Stimulated activated CD4-positive, alpha-beta T cell treated with anti-CD3 and anti-CD28 coated beads, TNF-alpha, amount 100 ng/mL, for 24 hours (primary cell): ENCODE measurements around the gene BABAM1.

Experiments used
- DNase-seq, 3 experiments: peaks; one replicate each; pipeline ENCODE4 v3.0.0-alpha.2; 2020; ENCODE audit warnings: low read depth in 3 of 3

Gene BABAM1

GRCh38 chr19:17266975-17267788 lies at the start of gene BABAM1:
Gene BABAM1, plus strand, starts transcription at chr19:17267443. Its CDS starts 1,364 bp downstream, at chr19:17268807.
- peak; percentile 92 to 93 (median 93) for DNase-seq

GRCh38 chr19:17219286-17219685 lies 48.0 kb upstream of the BABAM1 start:
- no peak for DNase-seq

GRCh38 chr19:17220207-17220758 lies 47.0 kb upstream of the BABAM1 start:
- no peak for DNase-seq

GRCh38 chr19:17225053-17225452 lies 42.2 kb upstream of the BABAM1 start:
- DNase-seq = no peak

GRCh38 chr19:17226002-17226933 lies 41.0 kb upstream of the BABAM1 start, which contains the start of gene OCEL1:
Gene OCEL1, plus strand, starts transcription at chr19:17226226. Its CDS starts 22 bp downstream, at chr19:17226248.
- peak; percentile 93 to 97 (median 94) for DNase-seq

- DNase-seq = no peak
Measured at GRCh38 chr19:17227798-17228367, 39.4 kb upstream of the BABAM1 start.

- DNase-seq = no peak
Measured at GRCh38 chr19:17229890-17230289, 37.4 kb upstream of the BABAM1 start.

- no peak for DNase-seq
Measured at GRCh38 chr19:17232258-17232657, 35.0 kb upstream of the BABAM1 start.

- peak in 2 of 3 experiments; percentile 35 to 72 for DNase-seq
Measured at GRCh38 chr19:17234911-17235299, 32.3 kb upstream of the BABAM1 start.

GRCh38 chr19:17235300-17235970 lies 31.8 kb upstream of the BABAM1 start:
- DNase-seq = peak; percentile 48 to 67 (median 52)

GRCh38 chr19:17235971-17236777 lies 31.1 kb upstream of the BABAM1 start:
- DNase-seq = no peak

- DNase-seq = no peak
Measured at GRCh38 chr19:17236811-17237543, 30.3 kb upstream of the BABAM1 start.

- no peak for DNase-seq
Measured at GRCh38 chr19:17237747-17238706, 29.2 kb upstream of the BABAM1 start.

- DNase-seq = no peak
Measured at GRCh38 chr19:17240062-17240752, 27.0 kb upstream of the BABAM1 start.

GRCh38 chr19:17240826-17241399 lies 26.3 kb upstream of the BABAM1 start:
- DNase-seq = no peak

- DNase-seq = no peak
Measured at GRCh38 chr19:17242431-17243208, 24.6 kb upstream of the BABAM1 start.
